ENCODE data around the gene TMEM150C. TPM values are rescaled to one million over a fixed set of nuclear protein-coding genes. Genes with fewer than 3 reads are reported as not detected.
"Not testable (repeated sequence)": the region's sequence is repeated elsewhere in the genome, so short reads cannot be mapped to it uniquely, and the experiment has no call there.

The TMEM150C gene
- total and polyA plus RNA-seq, 2 of the 8 experiments (the other 6 are each of a cell fraction or from before 2014, with no cell fraction given), result 1.5 to 1.7 TPM

GRCh38 chr4:82479562-82479961 lies 82.2 kb downstream of the TMEM150C start (continued):
- no peak for TF ChIP-seq JUN (IDR thresholded peaks at IDR 0.05; ENCODE audit: low read depth, low read length)
- TF ChIP-seq KDM4A (IDR thresholded peaks at IDR 0.05; ENCODE audit: low read depth, low read length, severe bottlenecking), result no peak
- TF ChIP-seq SIN3A (conservative IDR thresholded peaks at IDR 0.05 in 1 of 2, IDR thresholded peaks at IDR 0.05 in 1 of 2; ENCODE audit: low read depth in 1 of 2, low read length in 2 of 2), result no peak

DNA sequence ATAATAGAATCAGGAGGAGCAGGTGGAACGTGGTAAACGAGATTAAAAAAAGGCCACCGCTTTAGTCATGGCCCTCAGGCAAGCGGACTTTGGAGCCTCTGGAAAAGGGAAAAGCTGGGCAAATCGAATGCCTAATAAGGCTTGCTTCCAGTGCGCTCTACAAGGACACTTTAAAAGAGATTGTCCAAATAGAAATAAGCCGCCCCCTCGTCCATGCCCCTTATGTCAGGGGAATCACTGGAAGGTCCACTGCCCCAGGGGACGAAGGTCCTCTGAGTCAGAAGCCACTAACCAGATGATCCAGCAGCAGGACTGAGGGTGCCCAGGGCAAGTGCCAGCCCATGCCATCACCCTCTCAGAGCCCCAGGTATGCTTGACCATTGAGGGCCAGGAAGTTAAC lies 84.3 kb downstream of the TMEM150C start:
- POLR2A ChIA-PET (ENCODE audit: partially characterized antibody); H3K9me3 ChIP-seq (ENCODE audit: insufficient read depth in 2 of 2, low read depth in 1 of 2, low read length in 1 of 2); H3K14ac ChIP-seq (ENCODE audit: insufficient read length); H4K8ac ChIP-seq (ENCODE audit: extremely low read depth, insufficient read depth, low read length); H3K36me3 ChIP-seq (ENCODE audit: control insufficient read depth in 2 of 4, insufficient read depth in 4 of 4, low read length in 3 of 4); CTCF ChIA-PET (ENCODE audit: partially characterized antibody); FAIRE-seq; H3K27ac ChIP-seq (ENCODE audit: low read depth, low read length); H2AK5ac ChIP-seq (ENCODE audit: low read depth, low read length); H3K4ac ChIP-seq (replicated peaks; ENCODE audit: insufficient read length, low read depth, low read length); H3K23me2 ChIP-seq (ENCODE audit: low read depth, low read length); H3K18ac ChIP-seq (ENCODE audit: extremely low read depth, low read length); H2BK120ac ChIP-seq (replicated peaks; ENCODE audit: low read depth, low read length); H2BK12ac ChIP-seq (ENCODE audit: low read depth, low read length); DNase-seq (ENCODE audit: low read depth in 1 of 2, low spot score in 2 of 2); H4K20me1 ChIP-seq (replicated peaks in 1 of 2; ENCODE audit: control insufficient read depth in 1 of 2, insufficient read depth in 2 of 2, low read length in 2 of 2); H2BK15ac ChIP-seq (ENCODE audit: low read length); H3K9ac ChIP-seq (replicated peaks in 1 of 4; ENCODE audit: extremely low read depth in 1 of 4, low read depth in 3 of 4, low read length in 3 of 4); H2BK5ac ChIP-seq (ENCODE audit: low read depth, low read length); H4K5ac ChIP-seq (ENCODE audit: insufficient read length, low read depth, low read length); H3K4me2 ChIP-seq (ENCODE audit: insufficient read depth in 1 of 2, low read depth in 2 of 2, low read length in 2 of 2); H3K27me3 ChIP-seq (replicated peaks in 1 of 4; ENCODE audit: control insufficient read depth in 3 of 4, extremely low read depth in 1 of 4, insufficient read depth in 3 of 4, low read length in 3 of 4); H2BK20ac ChIP-seq (ENCODE audit: low read length); H4K91ac ChIP-seq (replicated peaks; ENCODE audit: insufficient read length, low read length); H3K79me1 ChIP-seq (ENCODE audit: low read depth, low read length); H2AFZ ChIP-seq (ENCODE audit: low read length); H3K79me2 ChIP-seq (ENCODE audit: control insufficient read depth in 1 of 2, insufficient read depth in 2 of 2, low read length in 2 of 2); H3K4me1 ChIP-seq (replicated peaks in 1 of 4; ENCODE audit: control insufficient read depth in 3 of 4, insufficient read depth in 4 of 4, low read length in 3 of 4); H3K56ac ChIP-seq (replicated peaks; ENCODE audit: insufficient read length, low read depth, low read length); H3K4me3 ChIP-seq (ENCODE audit: extremely low read depth in 1 of 4, insufficient read depth in 2 of 4, low read depth in 3 of 4, low read length in 4 of 4); H3K23ac ChIP-seq (ENCODE audit: insufficient read length): not testable (repeated sequence)
- 92% methylated on average over 9 of the region's 9 CpGs; no CpG with 5 or more reads in 1 of the 2 experiments for WGBS, 2 experiments (ENCODE audit: extremely low coverage in 1 of 2, insufficient coverage in 1 of 2, insufficient read length in 1 of 2, insufficient replicate concordance in 2 of 2, low coverage in 1 of 2, low lambda C conversion rate in 2 of 2, missing lambda C conversion rate in 1 of 2)

Data from H1 (cell line).